Activated T-cell treated with anti-CD3 and anti-CD28 coated beads for 24 hours (primary cell): Measurements from ENCODE around the gene PARL.

Experiments used
- DNase-seq: peaks from one replicate; pipeline ENCODE4 v3.0.0-alpha.2; 2020; ENCODE audit warnings: low read depth

Gene PARL

GRCh38 chr3:183818041-183818620 is 66.5 kb downstream of the PARL start:
- DNase-seq: no peak

- no peak for DNase-seq
These were observed 67.0 kb downstream of the PARL start for GRCh38 chr3:183817639-183818038.

- DNase-seq: no peak
These were observed 67.8 kb downstream of the PARL start for GRCh38 chr3:183816681-183817510.

DNA sequence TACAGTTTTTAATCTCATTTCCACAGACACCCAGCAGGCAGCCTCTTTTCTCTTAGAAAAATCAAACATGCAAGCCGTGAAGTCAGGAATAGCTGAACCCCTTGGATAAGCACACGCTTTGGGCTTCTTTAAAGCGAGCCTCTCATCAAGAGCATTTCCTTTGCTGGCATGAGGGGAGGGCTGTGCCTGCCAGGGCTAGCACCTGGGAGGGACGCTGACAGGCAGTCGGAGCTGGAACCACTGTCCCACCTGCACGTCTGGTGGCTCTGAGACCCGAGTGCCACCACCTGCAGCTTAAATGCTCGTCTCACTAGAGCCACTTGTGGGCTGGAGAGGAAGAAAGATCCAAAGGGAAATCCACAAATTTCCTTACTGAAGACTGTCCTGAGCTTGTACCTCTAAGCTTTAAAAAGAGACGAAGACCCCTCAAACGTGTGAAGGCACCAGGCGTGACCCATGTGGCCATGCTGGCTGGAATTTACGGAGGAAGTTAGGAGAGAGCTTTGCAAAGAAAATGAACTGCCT is 68.7 kb downstream of the PARL start:
- no peak for DNase-seq

DNA sequence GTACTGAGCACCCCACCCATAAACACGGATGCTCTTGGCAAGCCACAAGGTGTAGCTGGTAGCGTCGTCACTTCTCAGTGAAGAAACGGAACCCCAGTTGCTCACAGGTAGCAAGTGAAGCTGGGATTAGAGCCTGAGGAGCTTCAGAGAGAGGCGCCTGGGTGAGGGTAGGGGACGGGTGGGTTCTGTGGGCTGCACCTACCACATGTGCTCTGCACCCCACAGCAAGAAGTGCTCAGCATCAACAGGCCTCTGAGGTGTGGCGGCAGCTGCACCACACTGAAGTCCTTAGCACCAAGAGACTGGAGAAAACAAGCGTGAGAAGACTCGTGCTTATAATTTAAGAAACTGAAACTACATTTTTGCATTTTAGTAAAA is 69.1 kb downstream of the PARL start:
- no peak for DNase-seq

- no peak for DNase-seq
These were observed 70.4 kb downstream of the PARL start for GRCh38 chr3:183814240-183814639.

DNA sequence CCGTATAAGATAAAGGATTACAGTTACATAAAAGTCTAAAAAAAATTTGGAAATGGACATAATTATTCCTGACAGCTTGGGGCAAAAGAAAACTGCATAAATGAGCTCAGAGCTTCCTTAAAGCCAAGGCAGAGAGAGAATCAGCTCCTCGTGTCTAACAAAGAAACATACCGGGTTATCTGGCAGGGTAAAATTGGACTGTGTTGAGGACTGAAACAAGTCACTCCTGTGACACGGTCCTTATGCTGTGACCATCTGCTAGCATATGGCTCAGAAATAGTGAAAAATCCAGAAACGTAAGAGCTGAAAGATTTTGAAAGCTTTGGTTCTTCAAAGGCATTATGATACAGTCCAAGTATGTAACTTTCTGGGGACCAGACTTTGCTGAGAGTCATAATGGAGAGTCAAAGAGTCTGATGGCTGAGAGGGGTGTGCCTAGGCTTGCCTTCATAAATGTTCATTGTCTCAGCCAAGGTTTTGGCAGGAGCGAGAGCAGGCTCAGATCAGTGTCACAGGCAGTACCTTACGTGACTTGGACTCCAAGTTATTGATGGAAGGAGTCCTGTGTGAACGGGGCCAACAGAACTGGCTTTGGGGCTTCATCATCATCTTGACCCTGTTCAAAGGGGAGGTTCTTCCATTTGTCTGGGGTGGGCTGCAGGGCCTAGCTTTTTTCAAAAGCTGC is 71.8 kb downstream of the PARL start:
- DNase-seq: no peak

- DNase-seq: no peak
These were observed 73.0 kb downstream of the PARL start for GRCh38 chr3:183811638-183812037.

DNA sequence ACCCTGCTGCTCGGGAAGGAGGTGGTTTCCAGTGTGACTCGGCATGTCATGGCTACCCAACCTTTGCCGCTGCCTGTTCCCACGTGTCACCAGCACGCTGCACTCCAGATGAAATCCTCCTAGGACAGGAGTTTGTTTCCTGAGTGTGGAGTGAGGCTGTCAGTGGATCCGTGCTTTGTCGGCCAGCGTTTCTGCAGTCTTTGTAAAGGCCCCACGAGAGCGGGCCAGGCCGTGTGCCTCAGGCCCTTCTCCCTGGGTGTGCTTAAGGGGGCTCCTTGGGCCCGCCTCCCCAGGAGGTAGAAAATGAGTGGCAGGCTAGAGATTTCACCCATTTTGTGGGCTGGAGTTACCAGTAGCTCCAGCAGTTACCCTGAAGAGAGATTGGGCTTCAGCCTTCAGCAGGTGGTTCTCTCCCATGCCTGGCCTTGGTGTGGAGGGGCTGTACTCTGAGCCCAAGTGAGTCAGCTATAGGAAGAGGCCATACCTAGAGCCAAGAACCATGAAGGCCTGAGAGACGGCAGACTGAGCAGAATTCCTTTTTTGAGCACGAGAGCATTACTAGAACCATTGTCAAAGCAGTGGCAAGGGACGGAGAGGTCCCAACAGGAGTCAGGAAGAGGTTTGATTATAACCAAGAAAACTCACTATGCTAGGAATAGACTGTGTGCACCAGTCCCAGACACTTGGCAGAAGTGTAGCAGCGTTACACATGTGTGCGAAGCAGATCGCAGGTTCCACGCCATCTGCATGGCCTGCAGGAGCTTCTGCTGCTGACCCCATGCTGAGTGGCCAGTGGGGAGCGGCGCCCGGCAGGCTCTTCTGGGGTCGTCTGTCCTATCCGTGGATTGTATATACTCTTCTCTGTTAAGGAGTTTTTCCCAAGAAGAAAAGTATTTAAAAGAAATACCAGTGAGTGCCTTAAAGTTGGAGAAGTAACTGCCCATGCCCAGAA is 73.8 kb downstream of the PARL start:
- no peak for DNase-seq

DNA sequence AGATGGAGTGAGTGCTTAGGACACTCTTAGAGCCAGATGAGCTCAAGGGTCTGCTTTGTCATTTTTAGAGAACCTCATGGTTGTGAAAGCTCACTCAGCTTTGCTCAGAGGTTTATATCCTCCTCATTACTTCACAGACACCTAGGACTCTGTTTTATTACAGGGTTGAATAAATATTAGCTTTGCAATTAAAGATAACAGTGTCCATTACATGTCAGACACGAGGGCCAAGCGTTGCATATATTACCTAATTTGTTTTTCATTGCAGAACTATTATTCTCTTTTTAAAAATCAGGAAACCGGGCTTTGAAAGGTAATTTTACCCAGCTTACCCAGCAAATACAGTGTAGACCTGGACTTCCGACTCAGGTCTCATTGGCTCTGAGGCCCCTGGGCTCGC is 75.4 kb downstream of the PARL start:
- no peak for DNase-seq

DNA sequence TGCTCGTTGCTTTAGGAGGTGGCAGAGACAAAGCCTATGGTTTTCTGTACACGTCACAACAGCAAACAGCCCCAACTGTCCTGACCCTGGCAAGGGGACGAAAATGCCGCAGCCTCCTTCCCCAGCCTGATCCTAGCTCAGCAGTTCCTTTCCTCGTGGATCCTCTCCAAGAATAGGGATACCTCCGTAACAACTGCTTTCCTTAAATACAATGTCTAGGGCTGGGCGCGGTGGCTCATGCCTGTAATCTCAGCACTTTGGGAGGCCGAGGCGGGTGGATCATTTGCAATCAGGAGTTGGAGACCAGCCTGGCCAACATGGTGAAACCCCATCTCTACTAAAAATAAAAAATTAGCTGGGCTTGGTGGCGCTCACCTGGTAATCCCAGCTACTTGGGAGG is 76.3 kb downstream of the PARL start:
- no peak for DNase-seq

- DNase-seq: no peak
These were observed 76.8 kb downstream of the PARL start for GRCh38 chr3:183807881-183808280.

DNA sequence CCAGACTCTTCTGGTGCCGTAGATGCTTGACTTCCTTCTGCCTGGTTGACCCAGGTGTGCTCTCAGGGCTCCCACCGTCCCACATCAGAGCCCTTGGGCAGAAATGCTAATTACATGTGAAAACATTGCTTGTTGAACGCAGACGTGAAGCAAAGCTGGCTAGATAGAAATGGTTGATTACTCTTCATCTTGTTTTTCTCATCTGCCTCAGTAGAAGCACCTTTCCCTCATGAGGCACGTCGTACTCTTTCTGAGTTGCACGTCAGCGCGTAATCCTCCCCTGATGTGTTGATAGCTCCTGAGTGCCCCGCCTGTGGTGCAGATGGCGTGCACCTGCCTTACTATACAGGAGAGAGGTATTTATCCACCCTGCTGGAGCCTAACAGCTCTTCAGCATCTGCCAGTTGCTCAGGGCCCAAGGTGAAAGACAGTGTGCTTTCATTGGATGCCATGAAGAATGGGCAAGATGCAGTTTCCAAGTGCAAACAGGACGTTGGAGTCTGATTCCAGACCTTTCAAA is 77.4 kb downstream of the PARL start:
- DNase-seq: no peak

DNA sequence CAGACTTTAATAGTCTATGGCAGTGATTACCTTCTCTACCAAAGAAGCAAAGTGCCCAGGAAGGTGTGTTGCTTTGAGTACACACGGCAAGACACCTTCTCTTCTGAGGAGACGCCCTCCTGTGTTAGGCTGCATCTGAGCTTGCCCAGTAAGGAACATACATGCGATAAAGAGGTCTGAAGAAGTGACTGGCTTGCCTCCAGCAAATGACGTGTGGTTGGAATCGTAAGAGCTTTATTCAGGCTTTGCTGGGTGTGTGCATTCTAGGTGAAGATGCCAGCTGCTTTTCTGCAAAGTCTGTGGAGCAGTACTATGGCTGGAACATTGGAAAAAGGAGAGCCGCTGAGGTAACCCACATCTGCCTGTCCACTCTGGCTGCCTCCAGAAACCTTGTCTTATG is 81.7 kb downstream of the PARL start:
- no peak for DNase-seq

GRCh38 chr3:183801601-183802000 is 83.1 kb downstream of the PARL start:
- DNase-seq: no peak

DNA sequence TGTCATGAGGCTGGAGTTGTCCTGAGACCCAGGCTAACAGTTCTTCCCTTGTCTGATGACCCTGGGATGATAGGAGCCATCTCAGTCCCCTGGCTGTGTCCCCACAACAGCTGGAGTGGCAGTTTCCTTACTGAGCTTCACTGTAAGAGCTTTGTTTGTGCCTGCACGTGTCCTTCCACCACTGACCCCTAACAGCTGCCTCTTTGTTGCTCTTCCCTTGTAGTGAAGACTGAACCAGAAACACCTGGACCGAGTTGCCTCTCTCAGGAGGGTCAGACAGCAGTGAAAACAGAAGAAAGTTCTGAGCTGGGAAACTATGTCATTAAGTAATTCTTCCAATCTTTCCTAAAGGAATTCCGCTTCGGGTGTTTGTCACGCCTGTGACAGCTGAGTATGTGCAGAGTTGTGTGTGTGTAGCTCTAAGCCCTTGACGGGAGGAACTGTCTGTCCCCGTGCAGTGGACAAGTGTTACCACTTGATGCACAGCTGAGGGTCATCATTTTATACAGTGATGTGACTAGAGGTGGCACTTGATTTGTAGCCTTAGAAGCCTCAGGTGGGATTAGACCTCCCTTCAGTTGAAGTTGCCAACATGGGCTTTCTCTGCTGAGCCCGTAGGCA is 84.3 kb downstream of the PARL start:
- DNase-seq: no peak

DNA sequence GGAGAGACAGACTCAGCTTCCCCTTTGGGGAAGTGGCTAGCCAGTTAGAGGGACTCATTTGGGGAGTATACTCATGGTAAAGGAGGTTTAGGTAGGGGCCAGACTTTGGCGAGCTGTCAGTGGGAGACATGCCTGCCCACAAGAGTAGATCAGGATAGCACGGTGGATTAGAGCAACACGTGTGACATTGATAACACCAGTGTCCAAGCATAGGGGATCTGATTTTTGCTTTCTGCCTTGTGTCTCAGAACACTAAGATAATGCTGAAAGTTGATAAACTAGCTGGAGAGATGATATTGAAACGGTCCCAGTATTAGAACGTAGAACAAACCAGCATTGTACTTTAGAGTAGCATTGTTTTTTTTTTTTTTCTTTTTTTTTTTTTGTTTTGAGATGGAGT is 85.2 kb downstream of the PARL start:
- no peak for DNase-seq

DNA sequence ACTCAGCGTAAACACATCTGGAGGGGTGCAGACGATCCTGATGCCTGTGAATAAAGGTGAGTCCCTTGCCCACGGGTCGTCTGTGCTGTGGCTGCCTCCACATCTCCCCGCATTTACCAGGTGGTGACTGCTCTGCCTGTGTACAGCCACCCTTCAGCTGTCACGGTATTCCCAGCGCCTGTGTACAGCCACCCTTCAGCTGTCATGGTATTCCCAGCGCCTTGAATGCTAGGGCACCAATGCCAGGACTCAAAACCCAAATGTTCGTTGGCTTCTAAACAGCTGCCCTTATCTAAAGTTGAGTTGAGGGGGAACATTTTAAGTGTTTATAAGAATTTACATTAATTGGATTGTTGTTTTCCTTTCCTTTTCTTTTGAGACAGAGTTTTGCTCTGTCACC is 86.7 kb downstream of the PARL start:
- no peak for DNase-seq

DNA sequence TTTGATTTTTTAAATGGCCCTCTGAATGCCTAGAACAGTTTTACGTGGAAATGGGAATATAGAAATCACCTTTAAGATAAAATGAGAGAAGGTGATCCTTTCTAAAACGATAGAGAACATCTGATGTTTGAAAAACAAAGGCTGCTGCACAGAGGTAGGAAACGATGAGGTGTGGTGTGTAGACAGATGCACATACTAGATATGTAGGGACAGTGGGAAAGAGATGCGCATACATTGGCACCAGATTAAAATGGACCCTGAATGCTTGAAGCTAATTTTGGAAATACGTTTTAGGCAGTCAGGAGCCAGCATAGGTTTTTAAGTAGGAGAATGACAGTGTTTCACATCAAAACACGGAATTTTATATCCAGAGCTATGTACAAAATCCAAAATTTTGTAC is 88.3 kb downstream of the PARL start:
- no peak for DNase-seq

GRCh38 chr3:183794452-183794851 is 90.2 kb downstream of the PARL start:
- no peak for DNase-seq

- no peak for DNase-seq
These were observed 91.7 kb downstream of the PARL start for GRCh38 chr3:183792976-183793375.
